ENCODE data around the gene HOATZ. TPM values are rescaled to one million over a fixed set of nuclear protein-coding genes. Genes with fewer than 3 reads are reported as not detected.

Gene HOATZ
- total RNA-seq, 1 donor from 2014 or later = not detected

- no peak for DNase-seq (ENCODE audit: low spot score)
- TF ChIP-seq CTCF (IDR thresholded peaks at IDR 0.05; ENCODE audit: unreplicated experiment) = no peak
- peaks cover 3% of the 10 kb centered on the region for H3K27me3 Mint-ChIP-seq (ENCODE audit: unreplicated experiment)
- no peaks in the 10 kb centered on the region for H3K36me3 Mint-ChIP-seq (ENCODE audit: low read depth, unreplicated experiment)
- H3K27ac Mint-ChIP-seq (ENCODE audit: unreplicated experiment) = no peak overlapping the region
- no peak overlapping the region for H3K4me3 Mint-ChIP-seq (ENCODE audit: unreplicated experiment)
- H3K9me3 Mint-ChIP-seq (ENCODE audit: unreplicated experiment) = no peaks in the 10 kb centered on the region
- peaks cover 7% of the 10 kb centered on the region for H3K4me1 Mint-ChIP-seq (ENCODE audit: unreplicated experiment)
These were observed 20.7 kb downstream of the HOATZ start for GRCh38 chr11:111535281-111535680.

- Mint-ChIP-seq H3K4me1 (ENCODE audit: unreplicated experiment) (peaks cover 16% of the 10 kb centered on the region), H3K27me3 (ENCODE audit: unreplicated experiment) (peaks cover 7% of the 10 kb centered on the region), H3K4me3 (ENCODE audit: unreplicated experiment) (no peak overlapping the region), H3K27ac (ENCODE audit: unreplicated experiment) (no peak overlapping the region), H3K36me3 (ENCODE audit: low read depth, unreplicated experiment) (no peaks in the 10 kb centered on the region), H3K9me3 (ENCODE audit: unreplicated experiment) (no peaks in the 10 kb centered on the region)
- TF ChIP-seq CTCF (IDR thresholded peaks at IDR 0.05; ENCODE audit: unreplicated experiment) = no peak
- no peak for DNase-seq (ENCODE audit: low spot score)
These were observed 22.8 kb downstream of the HOATZ start for GRCh38 chr11:111537336-111537860.

- Mint-ChIP-seq H3K4me3 (ENCODE audit: unreplicated experiment) (no peak overlapping the region), H3K27ac (ENCODE audit: unreplicated experiment) (no peak overlapping the region), H3K4me1 (ENCODE audit: unreplicated experiment) (peaks cover 19% of the 10 kb centered on the region), H3K9me3 (ENCODE audit: unreplicated experiment) (no peaks in the 10 kb centered on the region), H3K36me3 (ENCODE audit: low read depth, unreplicated experiment) (no peaks in the 10 kb centered on the region), H3K27me3 (ENCODE audit: unreplicated experiment) (peaks cover 7% of the 10 kb centered on the region)
- no peak for DNase-seq (ENCODE audit: low spot score)
- TF ChIP-seq CTCF (IDR thresholded peaks at IDR 0.05; ENCODE audit: unreplicated experiment) = no peak
These were observed 24.0 kb downstream of the HOATZ start for GRCh38 chr11:111538407-111539114.

GRCh38 chr11:111539426-111540113, 25.0 kb downstream of the HOATZ start:
- H3K36me3 Mint-ChIP-seq (ENCODE audit: low read depth, unreplicated experiment) = peaks cover 6% of the 10 kb centered on the region
- no peak for TF ChIP-seq CTCF (IDR thresholded peaks at IDR 0.05; ENCODE audit: unreplicated experiment)
- peaks cover 19% of the 10 kb centered on the region for H3K4me1 Mint-ChIP-seq (ENCODE audit: unreplicated experiment)
- H3K27me3 Mint-ChIP-seq (ENCODE audit: unreplicated experiment) = peaks cover 7% of the 10 kb centered on the region
- H3K4me3 Mint-ChIP-seq (ENCODE audit: unreplicated experiment) = peak overlapping the region; percentile 80
- no peaks in the 10 kb centered on the region for H3K9me3 Mint-ChIP-seq (ENCODE audit: unreplicated experiment)
- H3K27ac Mint-ChIP-seq (ENCODE audit: unreplicated experiment) = peak overlapping the region; percentile 22
- no peak for DNase-seq (ENCODE audit: low spot score)
